Uterus (tissue), 4 donors: ENCODE measurements around the gene CYBC1. TPM values are rescaled to one million over a fixed set of nuclear protein-coding genes. Genes with fewer than 3 reads are reported as not detected.
A peak's percentile ranks its signal among the peaks of the same experiment; 100 is the strongest.

Source experiments
- DNase-seq, 2 donors: peaks; one replicate each; pipeline ENCODE4 v3.0.0-alpha.2; 2019 to 2020
- H3K27ac ChIP-seq, 2 donors: fragments of 200-600 bp; sonication (generic); 1 replicate in 1 of 2; 2 replicates in 1 of 2; pipeline ENCODE4 v1.5.1; 2016 to 2018
- H3K27me3 ChIP-seq, 2 donors: fragments of 200-600 bp; sonication (generic); one replicate each; pipeline ENCODE4 v1.5.1; 2018 to 2019; ENCODE audit warnings: control low read depth in 1 of 2
- H3K36me3 ChIP-seq, 2 donors: fragments of 200-600 bp; sonication (generic); one replicate each; pipeline ENCODE4 v1.5.1; 2019; ENCODE audit warnings: control low read depth in 1 of 2
- H3K4me1 ChIP-seq, 2 donors: fragments of 200-600 bp; sonication (generic); one replicate each; pipeline ENCODE4 v1.5.1; 2018 to 2019; ENCODE audit warnings: control low read depth in 1 of 2
- H3K4me3 ChIP-seq, 2 donors: fragments of 200-600 bp; sonication (generic); 1 replicate in 1 of 2; 2 replicates in 1 of 2; pipeline ENCODE4 v1.5.1; 2018 to 2019; ENCODE audit warnings: mild to moderate bottlenecking in 1 of 2
- H3K9me3 ChIP-seq, 2 donors: fragments of 200-600 bp; sonication (generic); one replicate each; pipeline ENCODE4 v1.5.1; 2019; ENCODE audit warnings: control low read depth in 1 of 2
- POLR2A ChIP-seq, 2 donors: fragments of 450-650 bp; IDR thresholded peaks; one replicate each; pipeline ENCODE4 v1.6.1; 2016; ENCODE audit warnings: antibody characterized with exemption in 2 of 2, mild to moderate bottlenecking in 1 of 2, moderate library complexity in 1 of 2
- intact Hi-C: fragments of 100-400 bp; cut with DNase I; formaldehyde crosslinking; loops from one replicate; pipeline ENCODE4 v1.15.1; 2023; ENCODE audit warnings: low total_unique reads
- total RNA-seq, 4 donors: library from RNA; depleted of rRNA in 3 of 4; stranded (reverse); fragments of >200 nt in 3 of 4; gene quantifications; one replicate each; pipeline versions ENCODE4 v1.1.0 to v1.2.4, GENCODE V29; 2014 to 2023
- TF ChIP-seq, protein P1 (sequence below), 4 experiments: fragments of 200-600 bp in 2 of 4; fragments of 450-650 bp in 2 of 4; sonication (generic) in 2 of 4; IDR thresholded peaks; one replicate each; pipeline ENCODE4 v1.5.1; 2016 to 2019; ENCODE audit warnings: antibody characterized with exemption in 4 of 4, mild to moderate bottlenecking in 2 of 4, moderate library complexity in 1 of 4
- donor health status: DM: yes; HTN: yes; CAD: no.

CYBC1 gene
- total RNA-seq, 4 donors from 2014 or later = 12.0 to 93.7 (median 32.5) TPM

DNA sequence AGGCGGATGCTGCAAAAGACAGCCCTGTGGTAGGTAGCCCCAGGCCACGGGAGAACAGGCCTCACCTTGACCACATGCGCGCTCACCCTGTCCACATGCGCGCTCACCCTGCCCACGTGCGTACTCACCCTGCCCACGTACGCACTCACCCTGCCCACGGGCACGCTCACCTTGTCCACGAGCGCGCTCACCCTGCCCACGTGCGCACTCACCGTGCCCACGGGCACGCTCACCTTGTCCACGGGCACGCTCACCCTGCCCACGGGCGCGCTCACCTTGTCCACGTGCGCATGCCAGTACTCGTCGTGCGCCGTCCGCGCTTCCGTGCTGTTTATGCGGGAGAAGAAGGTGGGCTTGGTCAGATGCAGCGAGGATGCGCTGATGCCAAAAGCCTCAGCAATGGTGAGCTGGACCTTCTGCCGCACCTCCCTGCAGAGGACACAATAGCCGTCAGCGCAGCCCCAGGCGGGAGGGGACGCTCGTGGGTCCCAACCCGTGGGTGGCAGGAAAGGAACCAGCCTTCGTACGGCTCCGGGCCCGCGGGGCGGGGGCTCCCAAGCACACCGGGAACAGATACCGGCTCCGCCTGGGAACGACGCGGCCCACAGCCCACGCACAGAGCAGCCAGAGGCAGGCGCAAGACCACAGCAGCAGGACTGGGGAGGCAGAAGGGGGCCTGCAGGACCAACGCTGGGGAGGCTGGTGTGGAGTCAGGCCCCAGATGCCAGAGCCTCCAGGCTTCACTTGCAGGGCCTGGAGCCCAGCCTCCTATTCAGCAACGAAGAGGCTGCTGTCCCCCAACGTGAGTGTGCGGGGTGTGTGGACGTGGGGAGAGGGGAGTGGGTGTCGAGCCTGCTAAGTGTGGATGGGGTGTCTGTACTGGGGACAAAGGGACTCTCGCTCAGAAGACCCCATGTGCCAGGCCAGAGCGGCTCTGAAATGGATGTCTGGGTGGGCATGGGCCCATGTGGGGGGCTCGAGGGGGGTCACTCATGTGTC, 46.6 kb downstream of the CYBC1 start:
- Histone ChIP-seq H3K27ac (no peak overlapping the region), H3K27me3 (no peaks in the 10 kb centered on the region), H3K9me3 (no peaks in the 10 kb centered on the region), H3K4me3 (no peak overlapping the region), H3K4me1 (no peaks in the 10 kb centered on the region), H3K36me3 (no peaks in the 10 kb centered on the region)
- TF ChIP-seq, protein P1, sequence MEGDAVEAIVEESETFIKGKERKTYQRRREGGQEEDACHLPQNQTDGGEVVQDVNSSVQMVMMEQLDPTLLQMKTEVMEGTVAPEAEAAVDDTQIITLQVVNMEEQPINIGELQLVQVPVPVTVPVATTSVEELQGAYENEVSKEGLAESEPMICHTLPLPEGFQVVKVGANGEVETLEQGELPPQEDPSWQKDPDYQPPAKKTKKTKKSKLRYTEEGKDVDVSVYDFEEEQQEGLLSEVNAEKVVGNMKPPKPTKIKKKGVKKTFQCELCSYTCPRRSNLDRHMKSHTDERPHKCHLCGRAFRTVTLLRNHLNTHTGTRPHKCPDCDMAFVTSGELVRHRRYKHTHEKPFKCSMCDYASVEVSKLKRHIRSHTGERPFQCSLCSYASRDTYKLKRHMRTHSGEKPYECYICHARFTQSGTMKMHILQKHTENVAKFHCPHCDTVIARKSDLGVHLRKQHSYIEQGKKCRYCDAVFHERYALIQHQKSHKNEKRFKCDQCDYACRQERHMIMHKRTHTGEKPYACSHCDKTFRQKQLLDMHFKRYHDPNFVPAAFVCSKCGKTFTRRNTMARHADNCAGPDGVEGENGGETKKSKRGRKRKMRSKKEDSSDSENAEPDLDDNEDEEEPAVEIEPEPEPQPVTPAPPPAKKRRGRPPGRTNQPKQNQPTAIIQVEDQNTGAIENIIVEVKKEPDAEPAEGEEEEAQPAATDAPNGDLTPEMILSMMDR (IDR thresholded peaks at IDR 0.05) = no peak
- TF ChIP-seq POLR2A (IDR thresholded peaks at IDR 0.05) = no peak
- intact Hi-C loops = no loop called here
- DNase-seq = no peak

DNA sequence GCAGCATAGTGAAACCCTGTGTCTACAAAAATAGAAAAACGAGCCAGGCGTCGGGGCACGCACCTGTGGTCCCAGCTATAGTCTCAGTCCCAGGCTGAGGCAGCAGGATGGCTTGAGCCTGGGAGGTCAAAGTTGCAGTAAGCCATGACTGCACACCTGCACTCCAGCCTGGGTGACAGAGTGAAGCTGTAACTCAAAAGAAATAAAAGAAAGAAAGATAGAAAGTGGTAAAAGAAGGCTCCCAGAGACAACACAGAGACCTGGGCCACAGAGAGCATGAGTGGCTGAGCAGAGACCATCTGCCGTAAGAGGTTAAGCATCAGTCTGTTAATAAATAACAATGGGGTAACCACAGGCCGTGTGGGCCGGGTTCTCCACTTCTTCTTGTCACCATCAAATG, 47.7 kb downstream of the CYBC1 start:
- TF ChIP-seq, protein P1 (IDR thresholded peaks at IDR 0.05) = no peak
- no peak for TF ChIP-seq POLR2A (IDR thresholded peaks at IDR 0.05)
- DNase-seq = no peak
- Histone ChIP-seq H3K4me3 (no peak overlapping the region), H3K27ac (no peak overlapping the region), H3K36me3 (no peaks in the 10 kb centered on the region), H3K9me3 (no peaks in the 10 kb centered on the region), H3K4me1 (no peaks in the 10 kb centered on the region), H3K27me3 (no peaks in the 10 kb centered on the region)
- intact Hi-C loops = no loop called here

DNA sequence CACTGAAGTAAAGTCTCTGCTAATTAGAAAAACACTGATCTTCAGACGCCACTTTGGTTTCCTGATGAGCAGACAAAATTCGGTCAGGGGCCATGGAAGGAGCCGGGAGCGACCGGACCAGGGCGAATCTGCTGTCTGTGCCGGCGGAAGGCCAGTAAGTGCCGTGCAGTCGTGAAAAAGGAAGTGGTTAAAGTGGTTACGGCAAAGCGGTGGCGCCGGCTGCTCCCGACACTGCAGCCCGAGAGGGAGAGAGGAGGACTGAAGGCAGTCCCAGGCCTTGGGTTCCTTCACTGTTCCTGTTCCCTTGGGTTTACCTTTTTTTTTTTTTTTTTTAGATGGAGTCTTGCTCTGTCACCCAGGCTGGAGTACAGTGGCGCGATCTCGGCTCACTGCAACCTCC, 49.7 kb downstream of the CYBC1 start:
- no peak for DNase-seq
- H3K36me3 ChIP-seq = no peaks in the 10 kb centered on the region

DNA sequence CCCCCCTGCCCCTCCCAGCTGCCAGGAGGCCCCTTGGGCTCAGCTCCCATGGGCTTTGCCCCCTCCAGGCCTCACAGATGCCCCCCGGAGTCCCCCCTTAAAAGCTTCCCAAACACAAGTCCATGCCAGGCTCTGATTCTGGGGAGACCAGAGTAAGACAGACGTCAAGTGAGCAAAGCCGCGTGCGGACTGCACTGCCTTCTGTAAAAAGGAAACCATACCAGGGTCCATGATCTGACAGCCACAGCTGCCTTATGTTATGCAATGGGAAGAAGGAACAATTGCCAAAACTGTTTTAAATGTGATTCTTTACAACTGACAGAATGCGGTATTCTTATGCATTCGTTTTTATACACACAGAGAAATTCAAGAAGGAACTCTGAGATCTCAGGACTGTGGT, 50.3 kb downstream of the CYBC1 start:
- Histone ChIP-seq H3K36me3 (no peaks in the 10 kb centered on the region), H3K27ac (peak overlapping the region; percentile 28 to 54)
- intact Hi-C loops = no loop called here

More for the DNA sequence above, 49.7 kb downstream of the CYBC1 start:
- no peaks in the 10 kb centered on the region for H3K27me3 ChIP-seq
- H3K9me3 ChIP-seq = no peaks in the 10 kb centered on the region
- H3K4me3 ChIP-seq = no peak overlapping the region
- H3K4me1 ChIP-seq = no peaks in the 10 kb centered on the region
- intact Hi-C loops = no loop called here
- TF ChIP-seq, protein P1 (IDR thresholded peaks at IDR 0.05) = no peak
- TF ChIP-seq POLR2A (IDR thresholded peaks at IDR 0.05) = no peak
- no peak overlapping the region for H3K27ac ChIP-seq

More for the DNA sequence above, 50.3 kb downstream of the CYBC1 start:
- TF ChIP-seq, protein P1 (IDR thresholded peaks at IDR 0.05) = no peak
- no peak for TF ChIP-seq POLR2A (IDR thresholded peaks at IDR 0.05)
- H3K4me3 ChIP-seq = no peak overlapping the region
- H3K27me3 ChIP-seq = no peaks in the 10 kb centered on the region
- no peak for DNase-seq
- no peaks in the 10 kb centered on the region for H3K9me3 ChIP-seq
- no peaks in the 10 kb centered on the region for H3K4me1 ChIP-seq
